Loucy (cell line): ENCODE results near the gene RSU1.

ENCODE experiments used
- H2AFZ ChIP-seq: fragments of 200-600 bp; sonication (generic); 2 replicates; pipeline ENCODE4 v1.6.0; 2016; ENCODE audit warnings: antibody characterized with exemption, mild to moderate bottlenecking, low read length, moderate library complexity
- H3F3A ChIP-seq: fragments of 200-600 bp; 2 replicates; pipeline ENCODE4 v1.6.0; 2016; ENCODE audit warnings: antibody characterized with exemption, low read depth, mild to moderate bottlenecking
- H3K27me3 ChIP-seq: fragments of 200-600 bp; sonication (generic); 2 replicates; pipeline ENCODE4 v1.6.1; 2014; ENCODE audit warnings: low read length, mild to moderate bottlenecking; ENCODE audit not compliant: insufficient read depth, poor library complexity, severe bottlenecking
- H3K36me3 ChIP-seq: fragments of 200-600 bp; sonication (generic); 2 replicates; pipeline ENCODE4 v1.6.1; 2016; ENCODE audit warnings: low read length; ENCODE audit not compliant: insufficient read depth
- H3K4me1 ChIP-seq: fragments of 200-600 bp; sonication (generic); 2 replicates; pipeline ENCODE4 v1.5.1; 2014; ENCODE audit warnings: low read length, mild to moderate bottlenecking; ENCODE audit not compliant: insufficient read depth, poor library complexity, severe bottlenecking
- H3K4me2 ChIP-seq: fragments of 200-600 bp; sonication (generic); 2 replicates; pipeline ENCODE4 v1.6.0; 2014; ENCODE audit warnings: antibody characterized with exemption, low read length, low read depth, mild to moderate bottlenecking; ENCODE audit not compliant: poor library complexity, severe bottlenecking
- H3K4me3 ChIP-seq: fragments of 200-600 bp; sonication (generic); 2 replicates; pipeline ENCODE4 v1.5.1; 2014; ENCODE audit warnings: low read length, mild to moderate bottlenecking, mixed read lengths; ENCODE audit not compliant: poor library complexity, severe bottlenecking
- H3K79me2 ChIP-seq: fragments of 200-600 bp; sonication (generic); 2 replicates; pipeline ENCODE4 v1.6.1; 2014; ENCODE audit warnings: low read length; ENCODE audit not compliant: insufficient read depth
- H3K9ac ChIP-seq: fragments of 200-600 bp; sonication (generic); 2 replicates; pipeline ENCODE4 v1.6.0; 2014; ENCODE audit warnings: mild to moderate bottlenecking, low read depth, low read length, moderate library complexity; ENCODE audit not compliant: poor library complexity, severe bottlenecking
- H3K9me2 ChIP-seq: fragments of 200-600 bp; sonication (generic); replicated peaks from 2 replicates; pipeline ENCODE4 v1.6.1; 2016; ENCODE audit warnings: low read depth, low read length, mixed read lengths
- H3K9me3 ChIP-seq: fragments of 200-600 bp; sonication (generic); 2 replicates; pipeline ENCODE4 v1.6.1; 2014; ENCODE audit warnings: mild to moderate bottlenecking, antibody characterized with exemption, low read length, low read depth; ENCODE audit not compliant: insufficient read depth
- H4K20me1 ChIP-seq: fragments of 200-600 bp; sonication (generic); 2 replicates; pipeline ENCODE4 v1.6.0; 2014; ENCODE audit warnings: antibody characterized with exemption, low read length, mild to moderate bottlenecking; ENCODE audit not compliant: insufficient read depth, poor library complexity, severe bottlenecking
- CTCF ChIP-seq: fragments of 200-600 bp; sonication (generic); conservative IDR thresholded peaks from 2 replicates; pipeline ENCODE4 v1.5.1; 2014; ENCODE audit warnings: mild to moderate bottlenecking, antibody characterized with exemption, low read length
- EZH2phosphoT487 ChIP-seq: fragments of 200-600 bp; IDR thresholded peaks from 2 replicates; pipeline ENCODE4 v1.6.1; 2018; ENCODE audit warnings: antibody characterized with exemption, mild to moderate bottlenecking, moderate library complexity, borderline replicate concordance

Gene RSU1

GRCh38 chr10:16847644-16848043 is 30.4 kb upstream of the RSU1 start:
- Histone ChIP-seq H3K27me3 (no peaks in the 10 kb centered on the region), H3K9me3 (no peaks in the 10 kb centered on the region), H3K4me2 (no peak overlapping the region), H3K4me1 (no peaks in the 10 kb centered on the region), H3F3A (no peaks in the 10 kb centered on the region), H3K4me3 (no peak overlapping the region), H4K20me1 (no peaks in the 10 kb centered on the region), H3K36me3 (no peaks in the 10 kb centered on the region), H3K79me2 (no peaks in the 10 kb centered on the region), H2AFZ (no peak overlapping the region), H3K9ac (no peak overlapping the region), H3K9me2 (no peaks in the 10 kb centered on the region)
- TF ChIP-seq EZH2phosphoT487 (no peak), CTCF (no peak)

- Histone ChIP-seq H3K4me3 (no peak overlapping the region), H3K9me2 (no peaks in the 10 kb centered on the region), H3K9me3 (no peaks in the 10 kb centered on the region), H3K27me3 (no peaks in the 10 kb centered on the region), H3K36me3 (no peaks in the 10 kb centered on the region), H3F3A (no peaks in the 10 kb centered on the region), H4K20me1 (no peaks in the 10 kb centered on the region), H3K4me2 (no peak overlapping the region), H3K79me2 (no peaks in the 10 kb centered on the region), H3K9ac (no peak overlapping the region), H3K4me1 (no peaks in the 10 kb centered on the region), H2AFZ (no peak overlapping the region)
- TF ChIP-seq EZH2phosphoT487: no peak
- no peak for TF ChIP-seq CTCF
These were observed 28.0 kb upstream of the RSU1 start for GRCh38 chr10:16845248-16845647.

GRCh38 chr10:16843252-16843870 is 26.1 kb upstream of the RSU1 start:
- H3K4me1 ChIP-seq: no peaks in the 10 kb centered on the region
- peak; percentile 80 for TF ChIP-seq CTCF
- TF ChIP-seq EZH2phosphoT487: no peak
- H3K79me2 ChIP-seq: no peaks in the 10 kb centered on the region
- no peaks in the 10 kb centered on the region for H3F3A ChIP-seq
- H3K9ac ChIP-seq: no peak overlapping the region
- H3K27me3 ChIP-seq: no peaks in the 10 kb centered on the region
- no peaks in the 10 kb centered on the region for H3K36me3 ChIP-seq
- no peak overlapping the region for H3K4me2 ChIP-seq
- H4K20me1 ChIP-seq: no peaks in the 10 kb centered on the region
- no peak overlapping the region for H2AFZ ChIP-seq
- no peaks in the 10 kb centered on the region for H3K9me3 ChIP-seq
- H3K9me2 ChIP-seq: no peaks in the 10 kb centered on the region
- no peak overlapping the region for H3K4me3 ChIP-seq
